Suprapubic skin (tissue), 4 donors: ENCODE measurements around the gene CYTH1.

ENCODE experiments used
- POLR2A ChIP-seq, 2 donors: fragments of 450-650 bp; IDR thresholded peaks; one replicate each; pipeline ENCODE4 v1.6.1; 2017; ENCODE audit warnings: antibody characterized with exemption in 2 of 2, mild to moderate bottlenecking in 2 of 2, moderate library complexity in 2 of 2
- POLR2AphosphoS5 ChIP-seq, 3 donors: sonication (generic); formaldehyde crosslinking; IDR thresholded peaks; one replicate each; pipeline ENCODE4 v1.6.1; 2017; ENCODE audit warnings: antibody characterized with exemption in 3 of 3
- TF ChIP-seq, protein P1 (sequence below), 2 donors: fragments of 200-600 bp in 1 of 2; fragments of 450-650 bp in 1 of 2; sonication (generic) in 1 of 2; IDR thresholded peaks; one replicate each; pipeline ENCODE4 v1.5.1; 2016 to 2019; ENCODE audit warnings: antibody characterized with exemption in 2 of 2, mild to moderate bottlenecking in 1 of 2, moderate library complexity in 1 of 2

DNA sequence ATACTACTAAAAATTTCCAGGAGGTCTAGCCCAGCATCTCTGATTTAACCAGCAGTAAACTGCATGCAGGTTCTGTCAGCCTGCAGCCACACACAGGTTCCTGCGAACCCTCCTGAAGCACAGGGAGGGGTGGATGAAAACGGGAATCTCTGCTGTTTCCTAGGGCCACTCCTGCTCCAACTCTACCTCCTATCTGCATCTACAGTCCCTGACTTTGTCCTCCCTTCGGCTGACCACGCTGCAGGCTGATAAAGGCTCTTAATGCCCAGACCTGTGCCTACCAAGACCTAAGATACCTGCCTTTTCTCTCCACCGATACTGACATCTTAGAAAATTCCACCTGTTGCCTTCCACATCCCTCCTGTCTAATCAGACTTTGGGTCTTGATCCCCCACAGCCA, 50.2 kb downstream of the CYTH1 start:
- TF ChIP-seq, protein P1, sequence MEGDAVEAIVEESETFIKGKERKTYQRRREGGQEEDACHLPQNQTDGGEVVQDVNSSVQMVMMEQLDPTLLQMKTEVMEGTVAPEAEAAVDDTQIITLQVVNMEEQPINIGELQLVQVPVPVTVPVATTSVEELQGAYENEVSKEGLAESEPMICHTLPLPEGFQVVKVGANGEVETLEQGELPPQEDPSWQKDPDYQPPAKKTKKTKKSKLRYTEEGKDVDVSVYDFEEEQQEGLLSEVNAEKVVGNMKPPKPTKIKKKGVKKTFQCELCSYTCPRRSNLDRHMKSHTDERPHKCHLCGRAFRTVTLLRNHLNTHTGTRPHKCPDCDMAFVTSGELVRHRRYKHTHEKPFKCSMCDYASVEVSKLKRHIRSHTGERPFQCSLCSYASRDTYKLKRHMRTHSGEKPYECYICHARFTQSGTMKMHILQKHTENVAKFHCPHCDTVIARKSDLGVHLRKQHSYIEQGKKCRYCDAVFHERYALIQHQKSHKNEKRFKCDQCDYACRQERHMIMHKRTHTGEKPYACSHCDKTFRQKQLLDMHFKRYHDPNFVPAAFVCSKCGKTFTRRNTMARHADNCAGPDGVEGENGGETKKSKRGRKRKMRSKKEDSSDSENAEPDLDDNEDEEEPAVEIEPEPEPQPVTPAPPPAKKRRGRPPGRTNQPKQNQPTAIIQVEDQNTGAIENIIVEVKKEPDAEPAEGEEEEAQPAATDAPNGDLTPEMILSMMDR (IDR thresholded peaks at IDR 0.05): no peak
- TF ChIP-seq POLR2AphosphoS5 (IDR thresholded peaks at IDR 0.05): no peak
- TF ChIP-seq POLR2A (IDR thresholded peaks at IDR 0.05): no peak
